IMR-90 (cell line): ENCODE results near the gene SLC41A1.

Source experiments
- BHLHE40 ChIP-seq: fragments of 150-350 bp; IDR thresholded peaks from 2 replicates; pipeline ENCODE4 v1.6.1; 2016; ENCODE audit warnings: mild to moderate bottlenecking, low read depth, low read length
- CEBPB ChIP-seq: IDR thresholded peaks from 2 replicates; pipeline ENCODE4 v1.6.1; 2012; ENCODE audit warnings: low read depth, low read length, improper control_type of control experiment
- CTCF ChIP-seq: conservative IDR thresholded peaks from 2 replicates; pipeline ENCODE4 v1.5.1; 2012; ENCODE audit warnings: mild to moderate bottlenecking, low read depth, low read length, improper control_type of control experiment
- FOS ChIP-seq: fragments of 150-350 bp; IDR thresholded peaks from 2 replicates; pipeline ENCODE4 v1.6.1; 2016; ENCODE audit warnings: low read depth, low read length
- MXI1 ChIP-seq: IDR thresholded peaks from 2 replicates; pipeline ENCODE4 v1.6.1; 2012; ENCODE audit warnings: low read depth, mild to moderate bottlenecking, low read length, moderate library complexity, borderline replicate concordance
- POLR2A ChIP-seq: IDR thresholded peaks from 2 replicates; pipeline ENCODE4 v1.6.1; 2012; ENCODE audit warnings: mild to moderate bottlenecking, low read depth, low read length
- RAD21 ChIP-seq: IDR thresholded peaks from 2 replicates; pipeline ENCODE4 v1.6.1; 2012; ENCODE audit warnings: low read length, improper control_type of control experiment
- RFX5 ChIP-seq: IDR thresholded peaks from 2 replicates; pipeline ENCODE4 v1.8.0; 2012; ENCODE audit warnings: low read depth, mild to moderate bottlenecking, low read length, moderate library complexity
- SMC3 ChIP-seq: fragments of 150-350 bp; IDR thresholded peaks from 2 replicates; pipeline ENCODE4 v1.6.1; 2016; ENCODE audit warnings: low read depth, mild to moderate bottlenecking, antibody characterized with exemption, low read length, moderate library complexity
- TF ChIP-seq, protein P1 (sequence below): fragments of 150-350 bp; IDR thresholded peaks from 2 replicates; pipeline ENCODE4 v1.6.1; 2017; ENCODE audit warnings: mild to moderate bottlenecking, antibody characterized with exemption, low read length, low read depth

DNA sequence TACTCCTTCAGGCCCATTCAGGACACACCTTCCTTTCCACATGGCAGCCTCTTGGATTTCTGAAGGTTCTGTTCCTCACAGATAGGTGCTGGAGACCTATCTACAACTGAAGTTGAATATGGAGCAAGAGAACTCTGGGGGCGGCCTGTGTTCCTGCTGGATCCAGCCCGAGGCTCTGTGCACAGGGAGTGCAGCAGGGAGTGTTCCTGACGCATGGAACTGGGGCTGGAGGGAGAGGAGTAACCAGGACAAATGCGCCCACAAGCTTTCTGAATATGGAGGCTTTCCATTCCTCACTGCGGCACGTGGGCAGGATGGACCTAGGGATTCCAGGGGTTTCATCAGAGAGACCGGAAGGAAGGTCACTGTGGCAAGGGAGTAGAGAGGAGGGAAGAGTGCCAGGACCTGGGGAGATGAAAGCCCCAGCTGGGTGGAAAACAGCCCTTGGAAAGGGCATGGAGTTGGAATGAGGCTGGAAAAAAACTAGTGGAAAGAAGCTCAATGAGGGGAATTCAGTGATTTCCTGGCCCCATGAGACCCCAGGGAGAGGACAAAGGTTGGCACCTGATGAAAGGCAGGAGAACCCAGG, 24.5 kb upstream of the SLC41A1 start:
- TF ChIP-seq POLR2A, result no peak
- TF ChIP-seq CTCF, result no peak
- TF ChIP-seq SMC3, result no peak
- no peak for TF ChIP-seq BHLHE40
- no peak for TF ChIP-seq FOS
- TF ChIP-seq CEBPB, result no peak
- TF ChIP-seq, protein P1, sequence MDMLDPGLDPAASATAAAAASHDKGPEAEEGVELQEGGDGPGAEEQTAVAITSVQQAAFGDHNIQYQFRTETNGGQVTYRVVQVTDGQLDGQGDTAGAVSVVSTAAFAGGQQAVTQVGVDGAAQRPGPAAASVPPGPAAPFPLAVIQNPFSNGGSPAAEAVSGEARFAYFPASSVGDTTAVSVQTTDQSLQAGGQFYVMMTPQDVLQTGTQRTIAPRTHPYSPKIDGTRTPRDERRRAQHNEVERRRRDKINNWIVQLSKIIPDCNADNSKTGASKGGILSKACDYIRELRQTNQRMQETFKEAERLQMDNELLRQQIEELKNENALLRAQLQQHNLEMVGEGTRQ, result no peak
- no peak for TF ChIP-seq RFX5
- no peak for TF ChIP-seq RAD21
- TF ChIP-seq MXI1, result no peak
